Adipose tissue (tissue), 3 donors: Measurements from ENCODE around the gene IGSF21. TPM values are rescaled to one million over a fixed set of nuclear protein-coding genes. Genes with fewer than 3 reads are reported as not detected.
"Not testable (repeated sequence)": the region's sequence is repeated elsewhere in the genome, so short reads cannot be mapped to it uniquely, and the experiment has no call there.

Experiments
- H3K27ac ChIP-seq: one replicate; pipeline ENCODE4 v1.5.1; 2013; ENCODE audit warnings: low read depth, low read length
- WGBS, 3 donors: extraction: QIAGEN DNeasy Blood & Tissue Kit; methylation state at CpG; one replicate each; pipeline ENCODE4 v1.1.7; 2013; 5-methylcytosine and 5-hydroxymethylcytosine counted together
- polyA plus RNA-seq, 3 donors: library from polyadenylated mRNA; stranded (reverse); fragments of 200-250 nt; gene quantifications; one replicate each; pipeline ENCODE4 v1.2.3, GENCODE V29; 2013
- donor health status: healthy with polysubstance abuse.
- donor health status: Bipolar disorder and iron deficiency.
- donor health status: healthy.

IGSF21 gene
- polyA plus RNA-seq, 3 donors: 0.46 to 0.90 (median 0.48) TPM

DNA sequence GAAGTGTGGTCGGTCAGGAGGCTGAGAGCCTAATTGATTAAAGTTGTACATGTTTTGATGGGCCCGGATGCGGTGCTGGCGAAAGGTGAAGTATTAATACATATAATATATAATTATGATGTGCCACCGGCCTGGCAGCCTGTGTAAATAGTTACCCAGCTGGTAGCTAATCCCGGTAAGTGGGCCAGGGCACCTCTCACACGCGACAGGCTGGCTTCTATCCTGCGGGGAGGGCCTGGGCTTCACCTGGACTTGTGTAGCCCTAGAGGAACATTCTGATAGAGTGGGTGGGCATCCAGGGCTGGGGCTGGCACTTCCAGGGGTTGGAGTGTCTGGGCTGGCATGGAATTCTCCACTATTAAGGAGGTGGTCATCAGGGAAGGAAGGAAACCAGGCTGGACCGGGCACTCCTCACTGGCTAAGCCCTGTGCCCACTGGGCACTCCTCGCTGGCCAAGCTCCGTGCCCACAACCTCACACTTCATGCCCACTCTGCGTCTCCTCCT lies 48.3 kb downstream of the IGSF21 start:
- WGBS, 3 donors: 71 to 89% (median 88%) methylated on average over 13 of the region's 13 CpGs
- H3K27ac ChIP-seq: no peak overlapping the region

- 54 to 80% (median 71%) methylated on average over 10 of the region's 10 CpGs for WGBS, 3 donors
- H3K27ac ChIP-seq: no peak overlapping the region
Observed at GRCh38 chr1:18157352-18157751, 49.8 kb downstream of the IGSF21 start.

GRCh38 chr1:18157968-18158367 lies 50.4 kb downstream of the IGSF21 start:
- 76 to 80% (median 76%) methylated on average over 7 of the region's 7 CpGs for WGBS, 3 donors
- H3K27ac ChIP-seq: no peak overlapping the region

DNA sequence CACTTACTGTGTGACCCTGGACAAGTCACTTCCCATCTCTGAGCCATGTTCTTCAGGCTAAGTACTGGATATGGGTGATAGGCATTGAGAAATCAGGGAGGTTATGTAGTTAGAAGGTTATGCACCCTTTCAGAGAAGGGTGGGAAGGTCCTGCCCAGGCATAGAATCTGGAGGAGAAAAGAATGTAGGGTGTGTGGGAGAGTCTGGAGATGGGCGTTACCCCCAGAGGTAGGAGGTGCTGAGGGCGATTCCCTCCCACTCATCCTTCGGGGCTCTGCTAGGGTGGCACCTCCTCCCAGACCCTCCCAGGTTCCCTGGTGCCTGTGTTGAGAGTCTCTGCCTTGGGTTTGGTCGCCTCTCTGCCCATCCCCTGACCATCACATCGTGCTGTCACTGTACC lies 51.1 kb downstream of the IGSF21 start:
- no peak overlapping the region for H3K27ac ChIP-seq
- WGBS, 3 donors: 72 to 76% (median 75%) methylated on average over 5 of the region's 5 CpGs

DNA sequence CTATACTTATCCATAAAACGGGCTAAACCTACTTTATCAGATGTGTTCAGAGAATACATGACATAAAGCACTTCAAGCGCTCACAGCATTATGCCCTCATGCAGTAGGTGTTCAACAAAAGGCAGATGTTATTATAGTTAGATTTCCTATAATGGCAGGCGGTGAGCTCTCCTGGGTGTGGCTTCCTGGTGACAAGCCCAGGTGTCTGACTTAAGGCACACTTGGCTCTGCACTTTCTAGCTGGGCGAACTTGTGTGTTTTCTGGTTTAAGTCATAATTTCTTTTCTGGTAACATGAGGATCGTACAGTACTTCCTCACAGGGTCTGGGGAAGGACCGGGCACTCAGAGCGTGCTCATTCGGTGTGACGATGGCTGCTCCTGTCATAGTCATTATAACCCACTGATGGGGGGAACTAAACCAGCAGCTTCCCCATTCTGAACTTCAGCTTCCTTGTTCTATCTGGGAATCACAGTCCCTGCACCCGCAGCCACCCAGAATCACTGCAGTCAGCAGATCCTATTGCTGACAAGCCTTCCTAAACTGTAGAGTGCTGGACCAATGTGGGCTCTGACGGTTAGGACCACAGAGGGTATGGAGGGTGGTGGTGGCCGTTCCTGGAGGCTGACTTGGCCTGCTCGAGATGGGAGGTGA lies 52.8 kb downstream of the IGSF21 start:
- WGBS, 3 donors: 64 to 82% (median 64%) methylated on average over 13 of the region's 13 CpGs
- H3K27ac ChIP-seq: no peak overlapping the region

- 36 to 71% (median 65%) methylated on average over 6 of the region's 6 CpGs for WGBS, 3 donors
- H3K27ac ChIP-seq: no peak overlapping the region
Observed at GRCh38 chr1:18161690-18162089, 54.1 kb downstream of the IGSF21 start.

- WGBS, 3 donors: 15 to 19% (median 17%) methylated on average over 2 of the region's 2 CpGs
- not testable (repeated sequence) for H3K27ac ChIP-seq
Observed at GRCh38 chr1:18165640-18166039, 58.0 kb downstream of the IGSF21 start.

DNA sequence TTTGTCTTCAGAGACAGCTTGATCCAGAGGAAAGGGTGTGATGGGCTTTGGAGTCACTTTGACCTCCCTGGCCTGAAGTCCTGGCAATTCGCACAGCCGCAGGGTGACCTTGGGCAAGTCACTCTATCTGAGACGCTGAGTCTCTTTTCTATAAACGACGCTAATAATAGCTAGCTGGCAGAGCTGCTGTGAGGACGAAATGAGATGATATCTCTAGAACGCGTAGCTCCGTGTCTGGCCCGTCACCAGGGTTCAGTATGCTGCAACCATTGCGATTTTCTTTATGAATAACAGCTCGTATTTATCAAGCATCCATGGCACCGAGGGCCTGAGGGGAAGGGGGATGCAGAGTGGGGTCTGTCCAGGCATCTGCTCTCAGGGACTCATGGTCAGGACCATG lies 58.7 kb downstream of the IGSF21 start:
- H3K27ac ChIP-seq: no peak overlapping the region
- 49 to 71% (median 69%) methylated on average over 13 of the region's 13 CpGs for WGBS, 3 donors

DNA sequence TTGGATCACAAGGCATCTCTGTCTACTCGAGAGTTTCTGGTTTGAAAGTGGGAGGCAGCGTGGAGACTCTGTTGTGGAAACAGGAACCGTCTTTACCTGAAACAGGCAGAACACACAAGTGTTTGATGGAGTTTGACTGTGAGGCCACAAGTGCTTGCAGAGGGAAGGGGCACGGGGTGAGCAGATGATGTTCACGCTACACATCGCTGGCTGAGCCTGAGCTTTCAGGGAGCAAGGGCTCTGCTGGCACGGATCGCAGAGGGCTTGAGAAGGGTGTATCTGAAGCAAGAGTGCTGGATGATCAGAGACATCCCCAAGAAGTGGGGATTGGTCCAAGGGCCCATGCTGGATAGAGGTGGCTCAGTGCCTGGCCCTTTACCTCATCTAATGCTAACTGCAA lies 59.3 kb downstream of the IGSF21 start:
- WGBS, 3 donors: 77 to 82% (median 78%) methylated on average over 8 of the region's 8 CpGs
- H3K27ac ChIP-seq: no peak overlapping the region

- H3K27ac ChIP-seq: no peak overlapping the region
- WGBS, 3 donors: 73 to 87% (median 73%) methylated on average over 3 of the region's 3 CpGs
Observed at GRCh38 chr1:18170444-18170843, 62.8 kb downstream of the IGSF21 start.

- 74 to 80% (median 77%) methylated on average over 12 of the region's 12 CpGs for WGBS, 3 donors
Observed at GRCh38 chr1:18174037-18174436, 66.4 kb downstream of the IGSF21 start.

DNA sequence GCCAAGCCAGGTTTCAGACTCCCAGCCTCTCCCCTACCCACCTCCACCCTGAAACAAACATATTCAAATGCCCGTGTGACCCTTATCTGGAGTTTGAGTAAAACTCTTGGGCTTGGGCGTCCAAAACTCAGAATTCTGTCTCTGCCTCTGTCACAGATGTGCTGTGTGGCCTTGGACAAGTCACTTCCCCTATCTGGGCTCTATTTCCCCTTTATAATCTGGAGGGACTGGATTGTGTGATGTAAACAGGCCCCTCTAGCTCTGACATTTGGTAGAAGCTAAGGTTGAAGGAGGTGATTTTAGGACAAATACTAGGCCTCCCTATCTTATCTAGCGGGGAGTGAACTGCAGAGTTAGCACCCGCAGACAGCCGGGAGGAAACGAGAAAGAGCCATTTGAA lies 67.5 kb downstream of the IGSF21 start:
- no peak overlapping the region for H3K27ac ChIP-seq
- WGBS, 3 donors: 36 to 61% (median 56%) methylated on average over 6 of the region's 6 CpGs

More at GRCh38 chr1:18174037-18174436, 66.4 kb downstream of the IGSF21 start:
- H3K27ac ChIP-seq: no peak overlapping the region

- WGBS, 3 donors: 36 to 64% (median 53%) methylated on average over 13 of the region's 13 CpGs
- H3K27ac ChIP-seq: no peak overlapping the region
Observed at GRCh38 chr1:18175530-18176377, 68.2 kb downstream of the IGSF21 start.

GRCh38 chr1:18176619-18177018 lies 69.0 kb downstream of the IGSF21 start:
- WGBS, 3 donors: 34 to 54% (median 46%) methylated on average over 4 of the region's 4 CpGs

DNA sequence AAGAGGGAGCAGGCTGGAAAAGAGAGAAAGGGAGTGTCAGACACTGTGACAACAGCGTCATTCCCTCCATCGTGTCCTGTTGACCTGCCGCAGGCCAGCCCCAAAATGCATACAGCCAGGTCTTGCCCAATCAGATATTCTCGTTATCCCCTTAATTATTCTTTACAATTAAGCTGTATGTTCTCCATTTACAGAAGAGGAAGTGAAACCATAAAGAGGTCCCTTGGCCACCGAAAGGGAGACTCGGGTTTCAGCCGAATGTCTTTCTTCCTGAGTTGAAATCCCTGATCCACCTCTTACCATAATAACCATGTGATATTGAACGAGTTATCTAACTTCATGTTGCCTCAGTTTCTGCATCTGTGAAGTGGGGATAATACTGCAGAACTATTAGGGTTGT lies 70.5 kb downstream of the IGSF21 start:
- H3K27ac ChIP-seq: no peak overlapping the region

More at GRCh38 chr1:18176619-18177018, 69.0 kb downstream of the IGSF21 start:
- H3K27ac ChIP-seq: no peak overlapping the region

DNA sequence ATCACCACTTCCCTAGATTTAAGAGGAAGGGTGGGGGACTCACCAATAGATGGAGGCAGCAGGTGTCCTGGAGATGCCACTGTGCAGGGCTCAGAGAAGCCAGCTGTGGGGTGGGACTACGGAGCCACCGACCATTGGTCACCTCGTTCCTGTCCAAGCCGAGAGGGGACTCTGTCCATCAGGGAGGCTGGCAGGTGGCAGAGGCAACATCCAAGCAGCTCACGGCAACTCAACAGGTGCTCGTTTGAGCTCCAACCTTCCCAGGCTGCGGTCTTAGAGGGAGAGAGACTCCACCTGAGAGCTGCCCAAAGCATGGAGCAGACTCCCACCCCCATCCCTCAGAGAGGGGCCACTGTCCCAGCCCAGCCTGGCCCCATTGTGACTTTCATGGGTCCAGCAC lies 71.4 kb downstream of the IGSF21 start:
- WGBS, 3 donors: 56 to 78% (median 74%) methylated on average over 7 of the region's 7 CpGs
- H3K27ac ChIP-seq: no peak overlapping the region

More for the DNA sequence above, 70.5 kb downstream of the IGSF21 start:
- 17 to 29% (median 21%) methylated on average over 8 of the region's 8 CpGs for WGBS, 3 donors

DNA sequence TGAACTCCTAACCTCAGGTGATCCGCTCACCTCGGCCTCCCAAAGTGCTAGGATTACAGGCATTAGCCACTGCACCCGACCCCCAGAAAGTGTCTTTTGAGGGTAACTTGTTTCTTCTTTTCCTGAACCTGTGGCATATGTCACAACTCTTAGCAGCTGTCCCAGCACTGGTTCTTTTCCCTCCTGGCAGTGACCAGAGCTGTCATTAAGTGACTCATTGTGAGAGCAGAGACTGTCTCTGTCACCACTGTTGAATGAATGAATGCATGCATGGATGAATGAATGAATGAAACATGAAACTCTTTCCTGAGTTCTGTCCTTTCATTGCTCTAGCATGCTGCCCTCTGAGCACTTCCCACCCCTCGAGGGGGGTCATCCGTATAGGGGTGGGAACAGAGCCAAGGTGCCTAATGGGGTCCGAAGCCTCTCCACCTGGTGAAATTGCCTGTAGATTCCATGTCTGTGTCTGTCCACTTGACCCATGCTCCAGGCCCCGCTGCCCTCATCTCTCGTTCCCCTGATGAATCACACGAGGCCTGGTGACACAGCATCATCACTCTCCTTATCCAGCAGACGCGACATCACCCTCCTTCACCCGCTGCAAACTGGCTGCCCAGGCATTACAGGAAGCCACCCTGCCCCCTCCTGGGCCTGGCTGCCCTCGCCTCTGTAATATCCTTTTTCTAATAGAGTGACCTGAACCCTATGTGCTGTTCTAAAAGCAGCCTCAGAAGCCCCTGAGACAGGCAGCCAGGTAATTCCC lies 75.0 kb downstream of the IGSF21 start:
- 37 to 44% (median 43%) methylated on average over 13 of the region's 13 CpGs for WGBS, 3 donors
- H3K27ac ChIP-seq: no peak overlapping the region

DNA sequence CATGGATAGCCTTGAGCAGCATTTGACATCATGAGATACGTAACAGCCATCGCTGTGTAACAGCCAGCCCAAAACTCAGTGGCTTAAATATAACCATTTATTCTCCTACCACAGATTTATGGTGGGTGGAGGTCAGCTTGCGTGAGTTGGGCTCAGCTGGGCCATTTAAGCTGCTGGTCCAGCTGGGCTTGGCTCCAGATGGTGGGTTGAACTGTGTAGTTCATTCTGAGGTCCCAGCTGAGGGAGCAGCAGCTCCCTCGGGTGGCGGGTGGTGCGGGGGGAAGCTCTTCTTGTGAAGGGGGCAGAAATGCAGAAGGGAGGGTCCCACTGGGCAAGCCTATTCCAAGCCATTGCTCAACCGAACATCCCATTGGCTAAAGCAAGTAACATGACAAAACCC lies 75.9 kb downstream of the IGSF21 start:
- WGBS, 3 donors: 56 to 71% (median 65%) methylated on average over 7 of the region's 7 CpGs
- H3K27ac ChIP-seq: no peak overlapping the region

DNA sequence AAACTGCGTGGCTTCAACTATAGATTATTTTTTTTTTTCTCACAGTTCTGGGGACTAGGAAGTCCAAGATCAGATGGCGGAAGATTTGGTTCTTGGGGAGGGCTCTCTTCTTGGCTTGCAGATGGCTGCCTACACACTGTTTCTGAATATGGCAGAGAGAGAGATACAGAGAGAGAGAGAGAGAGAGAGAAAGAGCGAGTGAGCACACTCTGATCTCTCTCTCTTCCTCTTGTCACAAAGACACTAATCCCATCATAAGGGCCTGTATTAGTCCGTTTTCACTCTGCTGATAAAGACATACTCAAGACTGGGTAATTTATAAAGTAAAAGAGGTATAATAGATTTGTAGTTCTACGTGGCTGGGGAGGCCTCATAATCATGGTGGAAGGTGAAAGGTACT lies 79.5 kb downstream of the IGSF21 start:
- 61 to 79% (median 73%) methylated on average over 5 of the region's 5 CpGs for WGBS, 3 donors

More for the DNA sequence above, 79.5 kb downstream of the IGSF21 start:
- H3K27ac ChIP-seq: no peak overlapping the region
